HG03196 (cell line): ENCODE results near the gene ASIC3.
"Not testable (repeated sequence)": the region's sequence is repeated elsewhere in the genome, so short reads cannot be mapped to it uniquely, and the experiment has no call there.

Experiments
- ATAC-seq: cut with Tn5 transposase; IDR thresholded peaks from one replicate; pipeline ENCODE4 v1.9.1; 2021; ENCODE audit not compliant: unreplicated experiment

The ASIC3 gene

GRCh38 chr7:151032936-151033863 is 15.1 kb upstream of the ASIC3 start:
- ATAC-seq = no peak

GRCh38 chr7:151033864-151034249 is 14.5 kb upstream of the ASIC3 start:
- ATAC-seq = no peak

GRCh38 chr7:151034312-151035025 is 13.9 kb upstream of the ASIC3 start:
- ATAC-seq = no peak

- no peak for ATAC-seq
Observed at GRCh38 chr7:151035026-151035717, 13.2 kb upstream of the ASIC3 start.

GRCh38 chr7:151035902-151036301 is 12.4 kb upstream of the ASIC3 start:
- no peak for ATAC-seq

- no peak for ATAC-seq
Observed at GRCh38 chr7:151038951-151039849, 9.1 kb upstream of the ASIC3 start.

GRCh38 chr7:151039850-151040548 is 8.3 kb upstream of the ASIC3 start:
- no peak for ATAC-seq

GRCh38 chr7:151040616-151041375 is 7.5 kb upstream of the ASIC3 start:
- ATAC-seq = no peak

- not testable (repeated sequence) for ATAC-seq
Observed at GRCh38 chr7:151043449-151043848, 4.9 kb upstream of the ASIC3 start.

- no peak for ATAC-seq
Observed at GRCh38 chr7:151043959-151044358, 4.4 kb upstream of the ASIC3 start.

GRCh38 chr7:151045262-151045661 is 3.1 kb upstream of the ASIC3 start:
- no peak for ATAC-seq

GRCh38 chr7:151045967-151046366 is 2.4 kb upstream of the ASIC3 start:
- ATAC-seq = no peak

GRCh38 chr7:151046603-151047573 is 1.4 kb upstream of the ASIC3 start:
- no peak for ATAC-seq

- ATAC-seq = no peak
Observed at GRCh38 chr7:151048911-151049463, 656 bp downstream of the ASIC3 start.

GRCh38 chr7:151051108-151051507 is 2.8 kb downstream of the ASIC3 start:
- ATAC-seq = no peak

GRCh38 chr7:151053096-151053495 is 4.8 kb downstream of the ASIC3 start:
- no peak for ATAC-seq

- ATAC-seq = no peak
Observed at GRCh38 chr7:151053751-151054150, 5.4 kb downstream of the ASIC3 start.

GRCh38 chr7:151056283-151056665 is 7.9 kb downstream of the ASIC3 start:
- no peak for ATAC-seq
